Mesendoderm (in vitro differentiated cells): ENCODE results near the gene BABAM2.

Experiments
- DNase-seq: peaks from one replicate; pipeline ENCODE4 v3.0.0; 2013
- H2AK5ac ChIP-seq: 2 replicates; pipeline ENCODE4 v1.6.1; 2013; ENCODE audit warnings: low read length, inconsistent platforms
- H2BK120ac ChIP-seq: 2 replicates; pipeline ENCODE4 v1.6.1; 2013; ENCODE audit warnings: low read depth, mild to moderate bottlenecking, low read length, moderate library complexity, mixed read lengths
- H2BK15ac ChIP-seq: replicated peaks from 2 replicates; pipeline ENCODE4 v1.6.1; 2013; ENCODE audit warnings: low read depth, mild to moderate bottlenecking, moderate library complexity
- H2BK5ac ChIP-seq: 2 replicates; pipeline ENCODE4 v1.6.1; 2013; ENCODE audit warnings: low read length, inconsistent platforms
- H3K18ac ChIP-seq: 2 replicates; pipeline ENCODE4 v1.6.1; 2013; ENCODE audit warnings: mild to moderate bottlenecking, low read length, mixed read lengths
- H3K23ac ChIP-seq: one replicate; pipeline ENCODE4 v1.6.1; 2013; ENCODE audit warnings: low read length
- H3K27ac ChIP-seq: 2 replicates; pipeline ENCODE4 v1.5.1; 2013; ENCODE audit warnings: low read depth, mild to moderate bottlenecking, inconsistent platforms, low read length, moderate library complexity
- H3K27me3 ChIP-seq: 2 replicates; pipeline ENCODE4 v1.6.1; 2013; ENCODE audit warnings: low read length, control low read depth, mild to moderate bottlenecking, inconsistent platforms; ENCODE audit not compliant: insufficient read depth, poor library complexity
- H3K36me3 ChIP-seq: 2 replicates; pipeline ENCODE4 v1.6.1; 2013; ENCODE audit warnings: low read length, inconsistent platforms; ENCODE audit not compliant: control insufficient read depth, insufficient read depth
- H3K4ac ChIP-seq: one replicate; pipeline ENCODE4 v1.6.1; 2013; ENCODE audit warnings: low read depth, mild to moderate bottlenecking, low read length, moderate library complexity
- H3K4me1 ChIP-seq: 2 replicates; pipeline ENCODE4 v1.6.1; 2013; ENCODE audit warnings: low read depth, low read length, inconsistent platforms; ENCODE audit not compliant: control insufficient read depth
- H3K4me2 ChIP-seq: 2 replicates; pipeline ENCODE4 v1.6.1; 2013; ENCODE audit warnings: low read length
- H3K4me3 ChIP-seq: 2 replicates; pipeline ENCODE4 v1.5.1; 2013; ENCODE audit warnings: mild to moderate bottlenecking, low read length
- H3K56ac ChIP-seq: one replicate; pipeline ENCODE4 v1.6.1; 2013; ENCODE audit warnings: low read length
- H3K79me1 ChIP-seq: 2 replicates; pipeline ENCODE4 v1.6.1; 2013; ENCODE audit warnings: low read length, inconsistent platforms
- H3K79me2 ChIP-seq: 2 replicates; pipeline ENCODE4 v1.6.1; 2013; ENCODE audit warnings: mild to moderate bottlenecking, low read length; ENCODE audit not compliant: control insufficient read depth, insufficient read depth
- H3K9ac ChIP-seq: 2 replicates; pipeline ENCODE4 v1.6.1; 2013; ENCODE audit warnings: low read length, inconsistent platforms
- H4K5ac ChIP-seq: one replicate; pipeline ENCODE4 v1.6.1; 2013; ENCODE audit warnings: low read length
- H4K8ac ChIP-seq: one replicate; pipeline ENCODE4 v1.6.1; 2013; ENCODE audit warnings: low read depth, mild to moderate bottlenecking, control low read depth, low read length, moderate library complexity
- WGBS: extraction: QIAGEN DNeasy Blood & Tissue Kit; methylation state at CpG from one replicate; pipeline ENCODE4 v1.1.7; 2013; ENCODE audit warnings: low lambda C conversion rate, missing lambda C conversion rate; ENCODE audit not compliant: insufficient coverage; ENCODE audit errors: extremely low coverage; 5-methylcytosine and 5-hydroxymethylcytosine counted together

Gene BABAM2

DNA sequence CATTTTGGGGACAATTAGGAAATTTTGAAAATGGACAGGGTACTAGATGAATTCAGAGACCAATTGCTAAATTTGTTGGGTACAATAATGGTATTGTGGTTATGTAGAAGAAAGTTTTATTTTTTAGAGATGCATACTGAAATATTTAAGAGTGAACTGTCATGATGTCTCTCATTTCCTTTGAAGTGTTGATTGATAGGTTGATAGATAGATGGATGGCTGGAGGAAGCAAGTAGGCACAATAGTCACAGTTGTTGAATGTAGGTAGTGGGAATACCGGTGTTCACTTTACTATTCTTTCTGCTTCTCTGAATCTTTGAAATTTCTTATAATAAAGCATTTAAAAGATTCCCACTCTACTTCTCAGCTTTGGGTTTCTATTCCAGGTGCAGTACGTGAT lies 350.4 kb downstream of the BABAM2 start:
- Histone ChIP-seq H3K27me3 (no peaks in the 10 kb centered on the region), H2BK5ac (no peak overlapping the region), H2BK15ac (no peak overlapping the region), H3K79me2 (no peaks in the 10 kb centered on the region), H3K56ac (no peak overlapping the region), H3K79me1 (no peaks in the 10 kb centered on the region), H3K27ac (no peak overlapping the region), H2AK5ac (no peak overlapping the region), H4K8ac (no peak overlapping the region), H3K4me3 (no peak overlapping the region), H2BK120ac (no peak overlapping the region), H4K5ac (no peak overlapping the region), H3K9ac (no peak overlapping the region), H3K4ac (no peak overlapping the region), H3K36me3 (no peaks in the 10 kb centered on the region), H3K4me1 (no peaks in the 10 kb centered on the region), H3K18ac (no peak overlapping the region), H3K4me2 (no peak overlapping the region), H3K23ac (no peak overlapping the region)
- DNase-seq = no peak
- WGBS = no CpG with 5 or more reads among the region's 2 CpGs

- Histone ChIP-seq H2BK5ac (no peak overlapping the region), H2BK120ac (no peak overlapping the region), H4K8ac (no peak overlapping the region), H3K4me2 (no peak overlapping the region), H3K4me3 (no peak overlapping the region), H3K27ac (no peak overlapping the region), H3K4ac (no peak overlapping the region), H3K4me1 (no peaks in the 10 kb centered on the region), H3K18ac (no peak overlapping the region), H3K36me3 (no peaks in the 10 kb centered on the region), H3K27me3 (no peaks in the 10 kb centered on the region), H2AK5ac (no peak overlapping the region), H2BK15ac (no peak overlapping the region), H4K5ac (no peak overlapping the region), H3K79me2 (no peaks in the 10 kb centered on the region), H3K79me1 (no peaks in the 10 kb centered on the region), H3K23ac (no peak overlapping the region), H3K56ac (no peak overlapping the region), H3K9ac (no peak overlapping the region)
- peak; percentile 25 for DNase-seq
- WGBS = no CpG with 5 or more reads among the region's 1 CpG
Measured at GRCh38 chr2:28247290-28247689, 356.8 kb downstream of the BABAM2 start.

DNA sequence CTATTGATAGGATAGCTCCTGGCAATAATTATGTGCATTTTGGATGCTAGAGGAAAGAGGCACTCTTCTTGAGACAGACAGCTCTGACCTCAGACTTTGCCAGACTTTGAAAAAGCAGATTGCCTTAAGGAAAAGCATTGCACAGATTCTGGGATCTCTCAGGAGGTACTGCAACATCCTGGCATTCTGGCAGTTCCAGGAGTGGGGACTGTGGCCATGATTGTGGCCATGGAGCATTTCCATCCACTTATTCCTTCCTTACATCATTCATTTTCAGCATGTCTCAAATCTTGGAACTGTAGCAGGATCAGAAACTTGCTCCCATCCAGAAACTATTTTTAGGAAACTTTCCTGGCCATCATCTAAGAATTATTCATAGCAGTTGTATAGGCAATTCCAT lies 357.2 kb downstream of the BABAM2 start:
- H4K5ac ChIP-seq = no peak overlapping the region
- H3K18ac ChIP-seq = no peak overlapping the region
- H3K23ac ChIP-seq = no peak overlapping the region
- no peaks in the 10 kb centered on the region for H3K4me1 ChIP-seq
- H3K9ac ChIP-seq = no peak overlapping the region
- no peak overlapping the region for H3K4me3 ChIP-seq
- no peak overlapping the region for H2BK15ac ChIP-seq
- DNase-seq = no peak
- no peak overlapping the region for H2BK120ac ChIP-seq
- H3K56ac ChIP-seq = no peak overlapping the region
- H2BK5ac ChIP-seq = no peak overlapping the region
- H3K79me2 ChIP-seq = no peaks in the 10 kb centered on the region
- H4K8ac ChIP-seq = no peak overlapping the region
- no peaks in the 10 kb centered on the region for H3K36me3 ChIP-seq
- H2AK5ac ChIP-seq = no peak overlapping the region
- no peak overlapping the region for H3K4ac ChIP-seq
- H3K79me1 ChIP-seq = no peaks in the 10 kb centered on the region
- no peak overlapping the region for H3K4me2 ChIP-seq
- H3K27me3 ChIP-seq = no peaks in the 10 kb centered on the region
- H3K27ac ChIP-seq = no peak overlapping the region

DNA sequence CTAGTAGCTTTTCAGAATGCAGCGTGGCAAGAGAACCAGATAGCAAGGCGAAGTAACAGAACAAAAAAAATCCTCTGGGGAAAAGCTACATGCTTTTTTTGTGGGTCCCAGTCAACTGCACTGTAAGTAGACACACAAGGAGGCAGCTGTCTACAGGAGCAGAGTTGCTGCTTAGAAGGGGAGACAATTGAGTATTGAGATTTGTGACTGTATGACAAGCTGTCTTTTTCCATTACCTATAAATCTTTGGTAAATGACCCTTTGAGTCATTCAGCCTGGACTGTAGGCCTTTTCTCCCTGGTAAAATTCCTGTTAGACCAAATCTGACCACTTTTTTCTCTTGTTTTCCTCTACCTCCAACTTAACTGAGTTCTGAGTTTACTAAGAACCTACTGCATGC lies 358.0 kb downstream of the BABAM2 start:
- no peaks in the 10 kb centered on the region for H3K36me3 ChIP-seq
- DNase-seq = no peak
- H4K8ac ChIP-seq = no peak overlapping the region
- H2BK5ac ChIP-seq = no peak overlapping the region
- H3K18ac ChIP-seq = no peak overlapping the region
- no peaks in the 10 kb centered on the region for H3K79me2 ChIP-seq
- H3K27me3 ChIP-seq = no peaks in the 10 kb centered on the region
- no peak overlapping the region for H3K23ac ChIP-seq
- H3K4me2 ChIP-seq = no peak overlapping the region
- no peak overlapping the region for H3K4me3 ChIP-seq
- H3K4me1 ChIP-seq = no peaks in the 10 kb centered on the region
- H2BK120ac ChIP-seq = no peak overlapping the region
- no peak overlapping the region for H2BK15ac ChIP-seq
- no peak overlapping the region for H4K5ac ChIP-seq
- no peak overlapping the region for H3K9ac ChIP-seq
- no peak overlapping the region for H2AK5ac ChIP-seq
- H3K27ac ChIP-seq = no peak overlapping the region
- H3K56ac ChIP-seq = no peak overlapping the region
- no peak overlapping the region for H3K4ac ChIP-seq
- no peaks in the 10 kb centered on the region for H3K79me1 ChIP-seq
- no CpG with 5 or more reads among the region's 2 CpGs for WGBS

DNA sequence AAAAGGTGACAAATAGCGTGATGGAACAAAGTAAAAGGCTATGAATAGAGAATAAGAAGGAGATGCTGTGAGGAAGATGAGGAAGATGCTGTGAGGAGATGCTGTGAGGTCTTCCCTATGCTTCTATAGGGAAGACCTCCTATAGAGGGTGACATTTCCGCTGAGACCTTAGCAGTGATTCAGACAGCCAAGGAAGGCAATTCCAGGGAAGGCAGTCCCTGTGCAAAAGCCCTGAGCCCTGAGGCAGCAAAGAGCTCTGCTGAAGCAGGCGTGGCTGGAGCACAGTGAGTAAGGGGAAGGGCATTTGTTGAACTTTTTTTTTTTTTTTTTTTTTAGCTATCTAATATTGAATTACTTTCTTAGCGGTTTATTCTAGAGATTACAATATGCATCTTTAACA lies 359.5 kb downstream of the BABAM2 start:
- no peak overlapping the region for H3K9ac ChIP-seq
- H3K27me3 ChIP-seq = no peaks in the 10 kb centered on the region
- H3K79me1 ChIP-seq = no peaks in the 10 kb centered on the region
- no peak overlapping the region for H3K18ac ChIP-seq
- no peak overlapping the region for H3K4me3 ChIP-seq
- no peak overlapping the region for H3K56ac ChIP-seq
- no peak overlapping the region for H2BK15ac ChIP-seq
- H4K5ac ChIP-seq = no peak overlapping the region
- no peak overlapping the region for H4K8ac ChIP-seq
- DNase-seq = peak; percentile 93
- H3K36me3 ChIP-seq = no peaks in the 10 kb centered on the region
- H3K27ac ChIP-seq = no peak overlapping the region
- no peak overlapping the region for H3K23ac ChIP-seq
- no peak overlapping the region for H2AK5ac ChIP-seq
- no peak overlapping the region for H3K4ac ChIP-seq
- no peak overlapping the region for H2BK5ac ChIP-seq
- no peak overlapping the region for H2BK120ac ChIP-seq
- whole genome bisulfite sequencing = no CpG with 5 or more reads among the region's 4 CpGs
- H3K79me2 ChIP-seq = no peaks in the 10 kb centered on the region
- no peak overlapping the region for H3K4me2 ChIP-seq
- no peaks in the 10 kb centered on the region for H3K4me1 ChIP-seq

DNA sequence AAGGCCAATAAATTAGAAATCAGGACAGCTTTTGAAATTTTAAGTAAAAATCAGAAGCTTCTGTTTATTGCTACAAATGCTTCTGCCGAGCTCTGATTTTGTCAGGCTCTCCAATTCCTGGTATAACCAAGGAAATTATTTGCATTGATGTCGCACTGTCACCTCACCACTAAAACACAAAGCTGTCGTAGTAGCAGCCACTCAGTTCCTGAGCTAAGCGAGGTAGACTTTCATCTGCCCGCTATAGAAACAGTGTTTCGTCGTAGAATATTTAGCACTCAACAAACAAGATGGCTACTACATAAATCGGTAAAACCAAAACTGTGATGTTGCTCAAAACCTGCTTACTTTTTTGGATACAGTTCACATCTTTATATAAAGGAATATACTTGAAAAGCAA lies 360.8 kb downstream of the BABAM2 start:
- no peaks in the 10 kb centered on the region for H3K4me1 ChIP-seq
- WGBS = no CpG with 5 or more reads among the region's 8 CpGs

More for the DNA sequence above, 360.8 kb downstream of the BABAM2 start:
- Histone ChIP-seq H3K79me2 (no peaks in the 10 kb centered on the region), H2AK5ac (no peak overlapping the region), H3K23ac (no peak overlapping the region), H3K79me1 (no peaks in the 10 kb centered on the region), H3K36me3 (no peaks in the 10 kb centered on the region), H3K56ac (no peak overlapping the region), H2BK5ac (no peak overlapping the region), H3K4me2 (no peak overlapping the region), H2BK120ac (no peak overlapping the region), H3K9ac (no peak overlapping the region), H2BK15ac (no peak overlapping the region), H4K5ac (no peak overlapping the region), H3K27ac (no peak overlapping the region), H3K27me3 (no peaks in the 10 kb centered on the region), H3K18ac (no peak overlapping the region), H4K8ac (no peak overlapping the region), H3K4ac (no peak overlapping the region), H3K4me3 (no peak overlapping the region)
- no peak for DNase-seq
